22Rv1 (cell line): ENCODE results near the gene VWA5B1.

ENCODE experiments used
- H3K27ac ChIP-seq: fragments of 450-650 bp; 2 replicates; pipeline ENCODE4 v1.5.1; 2017
- ZFX ChIP-seq: fragments of 450-650 bp; IDR thresholded peaks from 2 replicates; pipeline ENCODE4 v1.6.1; 2017; ENCODE audit warnings: antibody characterized with exemption, borderline replicate concordance
- TF ChIP-seq, protein P1 (sequence below): fragments of 450-650 bp; IDR thresholded peaks from 2 replicates; pipeline ENCODE4 v1.5.1; 2017; ENCODE audit warnings: mild to moderate bottlenecking

Gene VWA5B1

DNA sequence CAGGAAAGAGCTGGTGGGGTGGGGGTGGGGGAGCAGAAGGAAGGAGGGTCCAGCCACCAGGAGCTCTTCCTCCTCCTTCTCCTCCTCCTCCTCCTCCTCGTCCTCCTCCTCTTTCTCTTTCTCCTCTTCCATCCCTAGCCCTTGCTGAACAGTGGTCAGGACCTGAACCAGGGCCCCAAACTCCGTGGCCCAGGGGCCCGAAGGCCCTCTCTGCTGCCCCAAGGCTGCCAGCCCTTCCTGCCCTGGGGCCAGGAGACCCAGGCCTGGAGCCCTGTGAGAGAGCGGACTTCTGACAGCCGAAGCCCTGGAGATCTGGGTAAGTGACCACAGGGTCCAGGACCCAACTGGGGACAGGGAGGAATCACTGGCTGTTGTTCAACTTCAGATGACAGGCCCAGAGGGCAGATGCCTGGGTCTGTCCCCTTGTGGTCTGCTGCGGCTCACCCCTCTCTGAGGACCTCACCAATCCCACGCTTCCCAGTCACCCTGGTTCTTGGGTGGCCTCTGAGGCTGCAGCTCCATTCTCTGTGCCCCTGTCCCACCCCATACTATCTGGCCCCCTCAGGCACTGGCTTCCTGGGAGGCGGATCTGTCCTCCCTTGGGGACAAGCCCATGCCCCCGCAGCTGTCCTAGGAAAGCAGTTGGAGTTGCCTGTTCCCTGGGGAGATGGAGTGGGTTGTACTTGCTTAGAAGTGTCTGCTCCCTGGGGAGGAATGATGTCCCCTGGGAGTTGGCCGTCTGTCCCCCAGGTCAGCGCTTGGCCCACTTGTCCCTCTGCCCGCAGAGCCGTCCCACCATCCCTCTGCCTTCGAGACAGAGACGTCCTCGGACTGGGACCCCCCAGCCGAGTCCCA is 51.8 kb downstream of the VWA5B1 start:
- no peak for TF ChIP-seq ZFX
- TF ChIP-seq, protein P1, sequence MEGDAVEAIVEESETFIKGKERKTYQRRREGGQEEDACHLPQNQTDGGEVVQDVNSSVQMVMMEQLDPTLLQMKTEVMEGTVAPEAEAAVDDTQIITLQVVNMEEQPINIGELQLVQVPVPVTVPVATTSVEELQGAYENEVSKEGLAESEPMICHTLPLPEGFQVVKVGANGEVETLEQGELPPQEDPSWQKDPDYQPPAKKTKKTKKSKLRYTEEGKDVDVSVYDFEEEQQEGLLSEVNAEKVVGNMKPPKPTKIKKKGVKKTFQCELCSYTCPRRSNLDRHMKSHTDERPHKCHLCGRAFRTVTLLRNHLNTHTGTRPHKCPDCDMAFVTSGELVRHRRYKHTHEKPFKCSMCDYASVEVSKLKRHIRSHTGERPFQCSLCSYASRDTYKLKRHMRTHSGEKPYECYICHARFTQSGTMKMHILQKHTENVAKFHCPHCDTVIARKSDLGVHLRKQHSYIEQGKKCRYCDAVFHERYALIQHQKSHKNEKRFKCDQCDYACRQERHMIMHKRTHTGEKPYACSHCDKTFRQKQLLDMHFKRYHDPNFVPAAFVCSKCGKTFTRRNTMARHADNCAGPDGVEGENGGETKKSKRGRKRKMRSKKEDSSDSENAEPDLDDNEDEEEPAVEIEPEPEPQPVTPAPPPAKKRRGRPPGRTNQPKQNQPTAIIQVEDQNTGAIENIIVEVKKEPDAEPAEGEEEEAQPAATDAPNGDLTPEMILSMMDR, result no peak
- H3K27ac ChIP-seq, result no peak overlapping the region

- H3K27ac ChIP-seq, result no peak overlapping the region
- TF ChIP-seq, protein P1, result no peak
- TF ChIP-seq ZFX, result no peak
Measured at GRCh38 chr1:20343149-20343937, 52.7 kb downstream of the VWA5B1 start.

DNA sequence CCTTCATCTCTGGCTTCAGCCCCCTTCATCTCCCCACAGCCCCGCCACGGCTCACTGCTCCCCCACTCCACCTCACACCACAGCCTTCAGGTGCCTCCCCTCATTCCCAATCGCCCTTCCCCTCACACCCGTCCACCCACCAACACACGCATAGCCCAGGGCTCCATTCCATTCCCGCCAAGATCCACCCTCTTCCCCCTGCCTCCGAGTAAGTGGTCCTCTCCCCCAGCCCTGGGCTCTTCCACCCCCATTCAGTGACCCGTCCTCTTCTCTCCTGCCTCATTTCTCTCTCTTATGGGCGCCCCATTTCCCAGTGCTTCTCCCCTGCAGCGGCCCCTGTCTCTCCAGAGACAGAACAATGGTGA is 53.2 kb downstream of the VWA5B1 start:
- TF ChIP-seq ZFX, result no peak
- TF ChIP-seq, protein P1, result no peak
- H3K27ac ChIP-seq, result no peak overlapping the region

- TF ChIP-seq, protein P1, result no peak
- no peak for TF ChIP-seq ZFX
- no peak overlapping the region for H3K27ac ChIP-seq
Measured at GRCh38 chr1:20344738-20345137, 54.1 kb downstream of the VWA5B1 start.

DNA sequence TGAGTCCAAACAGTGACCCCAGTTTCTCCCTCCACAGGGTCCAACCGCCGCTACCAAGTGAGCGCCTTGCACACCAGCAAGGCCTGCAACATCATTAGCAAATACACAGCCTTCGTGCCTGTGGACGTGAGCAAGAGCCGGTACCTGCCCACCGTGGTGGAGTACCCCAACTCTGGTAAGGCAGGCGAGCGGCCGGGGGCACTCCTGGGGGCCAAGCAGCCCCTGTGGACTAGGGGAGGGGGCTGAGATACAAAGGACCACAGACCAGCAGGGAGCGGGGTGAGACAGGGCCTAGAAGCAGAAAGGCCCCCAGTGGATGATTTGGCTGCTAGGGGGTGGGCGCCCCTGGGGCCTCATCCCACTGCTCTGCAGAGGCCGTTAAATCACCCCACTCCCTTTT is 54.7 kb downstream of the VWA5B1 start:
- H3K27ac ChIP-seq, result no peak overlapping the region
- TF ChIP-seq, protein P1, result no peak
- TF ChIP-seq ZFX, result no peak

- TF ChIP-seq, protein P1, result no peak
- no peak for TF ChIP-seq ZFX
- no peak overlapping the region for H3K27ac ChIP-seq
Measured at GRCh38 chr1:20346433-20346832, 55.8 kb downstream of the VWA5B1 start.

GRCh38 chr1:20347699-20348098 is 57.0 kb downstream of the VWA5B1 start:
- no peak overlapping the region for H3K27ac ChIP-seq
- no peak for TF ChIP-seq ZFX
- TF ChIP-seq, protein P1, result no peak
